Common myeloid progenitor, CD34-positive (primary cell): ENCODE data around the gene KRTAP10-2.
"Not testable (repeated sequence)": the region's sequence is repeated elsewhere in the genome, so short reads cannot be mapped to it uniquely, and the experiment has no call there.

Source experiments
- CTCF ChIA-PET: fragments of 350-600 bp; sonication (Branson Sonifier 250); formaldehyde crosslinking; loops from one replicate; lab custom pipeline; 2021; ENCODE audit warnings: antibody characterized with exemption; lab: Charles Lee
- POLR2A ChIA-PET: fragments of 350-600 bp; sonication (Branson Sonifier 250); formaldehyde crosslinking; loops from one replicate; lab custom pipeline; 2021; ENCODE audit warnings: antibody characterized with exemption; lab: Charles Lee
- DNase-seq, 3 donors: peaks; one replicate each; pipeline versions ENCODE4 v3.0.0 to v3.0.0-alpha.2; 2013
- H3K27ac ChIP-seq, 2 experiments: 1 replicate in 1 of 2; 2 replicates in 1 of 2; pipeline ENCODE4 v1.7.0; 2013; ENCODE audit warnings: inconsistent platforms in 2 of 2, low read length in 2 of 2, mild to moderate bottlenecking in 2 of 2, low read depth in 1 of 2, moderate library complexity in 1 of 2; ENCODE audit not compliant: severe bottlenecking in 2 of 2, insufficient read depth in 1 of 2, poor library complexity in 1 of 2
- H3K27me3 ChIP-seq, 5 experiments: replicated peaks in 2 of 5; 1 replicate in 3 of 5; 2 replicates in 2 of 5; pipeline versions ENCODE4 v1.6.1 to v1.7.0; 2013; ENCODE audit warnings: low read length in 4 of 5, mild to moderate bottlenecking in 2 of 5, moderate library complexity in 2 of 5, inconsistent platforms in 1 of 5; ENCODE audit not compliant: insufficient read depth in 5 of 5, control insufficient read depth in 4 of 5
- H3K36me3 ChIP-seq, 4 experiments: 1 replicate in 2 of 4; 2 replicates in 2 of 4; pipeline versions ENCODE4 v1.6.1 to v1.7.0; 2013; ENCODE audit warnings: low read length in 3 of 4, control low read depth in 1 of 4, mild to moderate bottlenecking in 1 of 4; ENCODE audit not compliant: control insufficient read depth in 4 of 4, insufficient read depth in 4 of 4
- H3K4me1 ChIP-seq, 4 experiments: 1 replicate in 3 of 4; 2 replicates in 1 of 4; pipeline versions ENCODE4 v1.6.1 to v1.7.1; 2013; ENCODE audit warnings: low read length in 3 of 4, mild to moderate bottlenecking in 3 of 4, control low read depth in 1 of 4, inconsistent platforms in 1 of 4, moderate library complexity in 1 of 4; ENCODE audit not compliant: control insufficient read depth in 4 of 4, insufficient read depth in 4 of 4; ENCODE audit errors: control extremely low read depth in 1 of 4
- H3K4me3 ChIP-seq, 7 experiments: 1 replicate in 4 of 7; 2 replicates in 3 of 7; pipeline versions ENCODE4 v1.5.1 to v1.7.0; 2013; ENCODE audit warnings: mild to moderate bottlenecking in 7 of 7, low read length in 6 of 7, moderate library complexity in 6 of 7, inconsistent platforms in 2 of 7, low read depth in 2 of 7, control low read depth in 1 of 7; ENCODE audit not compliant: insufficient read depth in 4 of 7, control insufficient read depth in 1 of 7; ENCODE audit errors: extremely low read depth in 1 of 7
- H3K9me3 ChIP-seq, 5 experiments: 1 replicate in 4 of 5; 2 replicates in 1 of 5; pipeline versions ENCODE4 v1.6.1 to v1.7.1; 2013; ENCODE audit warnings: low read length in 4 of 5, mild to moderate bottlenecking in 2 of 5, inconsistent platforms in 1 of 5, low read depth in 1 of 5, moderate library complexity in 1 of 5; ENCODE audit not compliant: control insufficient read depth in 4 of 5, insufficient read depth in 2 of 5; ENCODE audit errors: control extremely low read depth in 1 of 5
- WGBS: methylation state at CpG from one replicate; pipeline ENCODE4 v1.1.5; 2013; ENCODE audit not compliant: insufficient coverage; 5-methylcytosine and 5-hydroxymethylcytosine counted together

KRTAP10-2 gene

GRCh38 chr21:44575307-44576024 is 24.2 kb upstream of the KRTAP10-2 start:
- no peak for DNase-seq

GRCh38 chr21:44574457-44575306 is 23.4 kb upstream of the KRTAP10-2 start:
- ChIA-PET CTCF (no interaction called here), POLR2A (no interaction called here)
- H3K4me3 ChIP-seq = no peak overlapping the region
- H3K36me3 ChIP-seq = no peaks in the 10 kb centered on the region
- no peaks in the 10 kb centered on the region for H3K4me1 ChIP-seq
- H3K27ac ChIP-seq = no peak overlapping the region
- 37% methylated on average over 18 of the region's 21 CpGs for WGBS
- no peak for DNase-seq
- peaks cover 0 to 26% (median 12%) of the 10 kb centered on the region in 5 experiments for H3K9me3 ChIP-seq
- H3K27me3 ChIP-seq = peaks cover 0 to 33% (median 1%) of the 10 kb centered on the region in 5 experiments

More at GRCh38 chr21:44575307-44576024, 24.2 kb upstream of the KRTAP10-2 start:
- 90% methylated on average over 18 of the region's 20 CpGs for WGBS
- H3K9me3 ChIP-seq = peaks cover 0 to 24% (median 12%) of the 10 kb centered on the region in 5 experiments
- H3K27ac ChIP-seq = no peak overlapping the region
- H3K36me3 ChIP-seq = no peaks in the 10 kb centered on the region
- H3K4me3 ChIP-seq = no peak overlapping the region
- ChIA-PET POLR2A (no interaction called here), CTCF (no interaction called here)
- no peaks in the 10 kb centered on the region for H3K4me1 ChIP-seq
- H3K27me3 ChIP-seq = peaks cover 0 to 37% (median 0%) of the 10 kb centered on the region in 5 experiments

- H3K4me3 ChIP-seq, CTCF ChIA-PET, H3K4me1 ChIP-seq, H3K27ac ChIP-seq, H3K36me3 ChIP-seq, DNase-seq, POLR2A ChIA-PET: not testable (repeated sequence)
- WGBS = 82% methylated on average over 11 of the region's 25 CpGs
- Histone ChIP-seq H3K27me3 (peaks cover 0 to 32% (median 3%) of the 10 kb centered on the region in 5 experiments), H3K9me3 (peaks cover 0 to 26% (median 12%) of the 10 kb centered on the region in 5 experiments)
These were observed 22.5 kb upstream of the KRTAP10-2 start, which contains the start of gene KRTAP10-4 for GRCh38 chr21:44573630-44574456. Gene KRTAP10-4 (plus strand): TSS chr21:44573729. CDS start chr21:44573759, 30 bp downstream.

GRCh38 chr21:44572959-44573583 is 21.8 kb upstream of the KRTAP10-2 start:
- POLR2A ChIA-PET = no interaction called here

GRCh38 chr21:44571844-44572782 is 20.8 kb upstream of the KRTAP10-2 start:
- POLR2A ChIA-PET = no interaction called here
- 92% methylated on average over 32 of the region's 40 CpGs for WGBS
- Histone ChIP-seq H3K4me3 (no peak overlapping the region), H3K36me3 (no peaks in the 10 kb centered on the region), H3K27me3 (peaks cover 0 to 29% (median 3%) of the 10 kb centered on the region in 5 experiments), H3K4me1 (no peaks in the 10 kb centered on the region), H3K9me3 (peaks cover 0 to 22% (median 4%) of the 10 kb centered on the region in 5 experiments), H3K27ac (no peak overlapping the region)
- CTCF ChIA-PET = no interaction called here
- DNase-seq = no peak

More at GRCh38 chr21:44572959-44573583, 21.8 kb upstream of the KRTAP10-2 start:
- WGBS = 93% methylated on average over 15 of the region's 15 CpGs
- Histone ChIP-seq H3K4me3 (no peak overlapping the region), H3K36me3 (no peaks in the 10 kb centered on the region), H3K9me3 (peaks cover 0 to 26% (median 12%) of the 10 kb centered on the region in 5 experiments), H3K27me3 (peaks cover 0 to 32% (median 3%) of the 10 kb centered on the region in 5 experiments), H3K27ac (no peak overlapping the region), H3K4me1 (no peaks in the 10 kb centered on the region)
- no peak for DNase-seq
- CTCF ChIA-PET = no interaction called here

- H3K27me3 ChIP-seq = peaks cover 0 to 29% (median 3%) of the 10 kb centered on the region in 5 experiments
These were observed 20.0 kb upstream of the KRTAP10-2 start for GRCh38 chr21:44571296-44571695.

More at GRCh38 chr21:44571296-44571695, 20.0 kb upstream of the KRTAP10-2 start:
- no peaks in the 10 kb centered on the region for H3K36me3 ChIP-seq
- H3K9me3 ChIP-seq = peaks cover 0 to 20% (median 3%) of the 10 kb centered on the region in 5 experiments
- CTCF ChIA-PET = no interaction called here
- H3K4me1 ChIP-seq = no peaks in the 10 kb centered on the region
- H3K27ac ChIP-seq = no peak overlapping the region
- WGBS = 67% methylated on average over 3 of the region's 4 CpGs
- H3K4me3 ChIP-seq = no peak overlapping the region
- POLR2A ChIA-PET = no interaction called here
- no peak for DNase-seq
